GM12878 (cell line): ENCODE results near the gene AXIN1. TPM values are rescaled to one million over a fixed set of nuclear protein-coding genes. Genes with fewer than 3 reads are reported as not detected.

Experiments
- BCL11A ChIP-seq: IDR thresholded peaks from 2 replicates; pipeline ENCODE4 v1.6.1; 2011; ENCODE audit warnings: low read depth, low read length
- CEBPB ChIP-seq, 2 experiments: fragments of 150-350 bp in 1 of 2; IDR thresholded peaks; 2 replicates each; pipeline ENCODE4 v1.6.1; 2012 to 2014; ENCODE audit warnings: low read depth in 2 of 2, low read length in 2 of 2, borderline replicate concordance in 1 of 2, inconsistent platforms in 1 of 2
- CUX1 ChIP-seq: IDR thresholded peaks from 2 replicates; pipeline ENCODE4 v1.6.1; 2012; ENCODE audit warnings: improper control_type of control experiment, low read depth, low read length; ENCODE audit not compliant: insufficient replicate concordance
- E2F8 ChIP-seq: fragments of 450-650 bp; IDR thresholded peaks from 2 replicates; pipeline ENCODE4 v1.6.1; 2018; ENCODE audit warnings: mild to moderate bottlenecking, low read depth, moderate library complexity; ENCODE audit not compliant: partially characterized antibody
- EED ChIP-seq: sonication (generic); IDR thresholded peaks from 2 replicates; pipeline ENCODE4 v1.6.1; 2016; ENCODE audit warnings: antibody characterized with exemption, low read depth
- EP300 ChIP-seq, 2 experiments: fragments of 150-350 bp in 1 of 2; IDR thresholded peaks; 2 replicates each; pipeline ENCODE4 v1.6.1; 2011 to 2012; ENCODE audit warnings: low read depth in 2 of 2, low read length in 2 of 2, borderline replicate concordance in 1 of 2, improper control_type of control experiment in 1 of 2, inconsistent platforms in 1 of 2; ENCODE audit not compliant: control insufficient read depth in 1 of 2
- FOXM1 ChIP-seq: IDR thresholded peaks from 2 replicates; pipeline ENCODE4 v1.6.1; 2012; ENCODE audit warnings: low read depth, mild to moderate bottlenecking, inconsistent platforms, low read length, moderate library complexity
- HDAC2 ChIP-seq: fragments of 200-600 bp; sonication (generic); IDR thresholded peaks from 2 replicates; pipeline ENCODE4 v1.6.1; 2017
- KDM1A ChIP-seq: fragments of 200-600 bp; sonication (generic); IDR thresholded peaks from 2 replicates; pipeline ENCODE4 v1.6.1; 2016; ENCODE audit warnings: borderline replicate concordance
- MTA3 ChIP-seq: IDR thresholded peaks from 2 replicates; pipeline ENCODE4 v1.6.1; 2012; ENCODE audit warnings: low read length, inconsistent platforms, borderline replicate concordance
- MYC ChIP-seq: IDR thresholded peaks from 2 replicates; pipeline ENCODE4 v1.6.1; 2011; ENCODE audit warnings: mild to moderate bottlenecking, low read length, moderate library complexity, inconsistent platforms; ENCODE audit not compliant: insufficient read depth, insufficient replicate concordance, insufficient read length, severe bottlenecking
- NBN ChIP-seq: fragments of 450-650 bp; IDR thresholded peaks from 2 replicates; pipeline ENCODE4 v1.6.1; 2016
- NR2C2 ChIP-seq: IDR thresholded peaks from 2 replicates; pipeline ENCODE4 v1.6.1; 2011; ENCODE audit warnings: borderline replicate concordance, low read depth; ENCODE audit not compliant: control insufficient read depth, insufficient read length
- PAX5 ChIP-seq: IDR thresholded peaks from 2 replicates; pipeline ENCODE4 v1.6.1; 2011; ENCODE audit warnings: low read depth, low read length, borderline replicate concordance
- POLR2AphosphoS5 ChIP-seq: IDR thresholded peaks from 2 replicates; pipeline ENCODE4 v1.6.1; 2011; ENCODE audit warnings: mild to moderate bottlenecking, low read length, inconsistent platforms
- SREBF1 ChIP-seq: IDR thresholded peaks from 2 replicates; pipeline ENCODE4 v1.6.1; 2012; ENCODE audit warnings: mild to moderate bottlenecking, low read length
- STAT3 ChIP-seq: IDR thresholded peaks from 2 replicates; pipeline ENCODE4 v1.6.1; 2011; ENCODE audit warnings: low read depth, low read length, improper control_type of control experiment
- SUPT20H ChIP-seq: IDR thresholded peaks from 2 replicates; pipeline ENCODE4 v1.6.1; 2011; ENCODE audit warnings: low read depth, mild to moderate bottlenecking, low read length, moderate library complexity, borderline replicate concordance; ENCODE audit not compliant: control insufficient read depth
- TCF7 ChIP-seq: IDR thresholded peaks from 2 replicates; pipeline ENCODE4 v1.6.1; 2014; ENCODE audit warnings: antibody characterized with exemption, borderline replicate concordance
- USF2 ChIP-seq: IDR thresholded peaks from 2 replicates; pipeline ENCODE4 v1.6.1; 2011; ENCODE audit warnings: low read depth, low read length, improper control_type of control experiment, borderline replicate concordance
- WRNIP1 ChIP-seq: IDR thresholded peaks from 2 replicates; pipeline ENCODE4 v1.6.1; 2011; ENCODE audit warnings: low read depth, low read length, improper control_type of control experiment, borderline replicate concordance
- ZBED1 ChIP-seq: IDR thresholded peaks from 2 replicates; pipeline ENCODE4 v1.6.1; 2016; ENCODE audit warnings: borderline replicate concordance
- ZNF274 ChIP-seq: IDR thresholded peaks from one replicate; pipeline ENCODE4 v1.8.0; 2011; ENCODE audit not compliant: insufficient read length, insufficient read depth
- polyA plus RNA-seq, 11 experiments: library from polyadenylated mRNA; depleted of rRNA in 4 of 11; unstranded in 6 of 11; stranded (reverse) in 5 of 11; fragments of >200 nt; fragmentation: Nextera tagmentation in 4 of 11; fragmentation: Illumina TruSeq in 1 of 11; extraction: Ambion mirVana in 4 of 11; extraction: Trizol in 1 of 11; gene quantifications; 1 replicate in 1 of 11; 2 replicates in 10 of 11; pipeline versions ENCODE4 v1.2.1 to v1.2.3, GENCODE V29; 2011 to 2016; ENCODE audit warnings: inconsistent platforms in 2 of 11, missing spikeins in 2 of 11, low read depth in 1 of 11
- total RNA-seq, 4 experiments: library from RNA; depleted of rRNA in 3 of 4; stranded (reverse); fragments of >200 nt in 3 of 4; fragmentation: Illumina TruSeq in 1 of 4; extraction: Trizol in 1 of 4; gene quantifications; 2 replicates each; pipeline versions ENCODE4 v1.2.1 to v1.2.3, GENCODE V29; 2013 to 2021

AXIN1 gene
- total and polyA plus RNA-seq, 10 of the 15 experiments (the other 5 are each of a cell fraction or from before 2014, with no cell fraction given): 0.26 to 27.1 (median 7.7) TPM

- TF ChIP-seq EED (no peak), E2F8 (peak; percentile 65), STAT3 (no peak), SREBF1 (no peak), ZBED1 (no peak), CEBPB (IDR thresholded peaks at IDR 0.05; ENCODE audit: borderline replicate concordance in 1 of 2, low read depth in 2 of 2, low read length in 2 of 2) (no peak), TCF7 (no peak), NBN (no peak), HDAC2 (no peak), USF2 (no peak), MTA3 (no peak), CUX1 (no peak), WRNIP1 (no peak), BCL11A (no peak), POLR2AphosphoS5 (no peak), MYC (no peak), PAX5 (no peak), ZNF274 (no peak), EP300 (IDR thresholded peaks at IDR 0.05; ENCODE audit: borderline replicate concordance in 1 of 2, control insufficient read depth in 1 of 2, low read depth in 2 of 2, low read length in 2 of 2) (no peak), FOXM1 (no peak), NR2C2 (no peak), KDM1A (no peak), SUPT20H (no peak)
Observed at GRCh38 chr16:370443-370842, 17.9 kb upstream of the AXIN1 start, which contains the start of gene MRPL28 (continued).
